NCI-H2227 (cell line): ENCODE data around the gene IER5L.

Source experiments
- DNase-seq: peaks from one replicate; lab custom pipeline; 2025; ENCODE audit not compliant: unreplicated experiment; lab: John Stamatoyannopoulos, UW

The IER5L gene

DNA sequence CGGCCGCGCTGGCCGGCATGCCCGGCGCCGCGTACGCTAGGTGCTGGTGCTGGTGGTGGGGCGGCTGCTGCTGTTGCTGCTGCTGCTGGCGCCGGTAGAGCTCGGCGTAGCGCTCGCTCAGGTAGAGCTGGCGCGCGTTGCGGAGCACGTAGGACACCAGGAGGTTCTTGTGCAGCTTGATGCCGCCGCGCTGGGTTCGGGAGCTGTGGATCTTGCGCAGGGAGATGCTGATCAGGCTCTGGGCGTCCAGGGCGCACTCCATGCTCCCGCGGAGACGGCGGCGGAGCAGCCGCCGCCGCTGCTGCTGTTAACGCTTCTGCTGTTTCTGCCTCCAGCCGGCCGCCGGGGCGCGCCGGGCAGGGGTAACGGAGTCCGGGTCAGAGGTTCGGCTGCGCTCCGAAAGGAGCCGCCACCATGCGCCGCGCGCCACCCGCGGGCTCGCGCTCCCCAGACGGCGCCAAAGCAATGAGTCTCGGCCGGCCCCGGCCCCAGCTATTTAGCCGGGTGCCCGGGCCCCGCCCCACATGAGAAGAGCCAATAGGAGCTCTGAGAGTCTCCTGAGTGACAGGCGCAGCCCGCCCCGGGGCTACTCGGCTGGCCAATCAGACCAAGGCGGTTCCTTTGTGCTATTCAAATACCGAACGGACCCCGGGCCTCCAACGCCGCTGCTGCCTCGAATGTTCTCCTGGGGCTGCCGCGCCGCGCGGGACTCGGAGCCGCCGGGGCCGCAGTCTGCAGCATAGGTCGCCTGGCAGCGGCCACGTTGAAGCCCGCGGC is at the start of gene IER5L:
Gene IER5L, minus strand, starts transcription at position 471 of the 777 bp plus-strand sequence. Its CDS starts 209 bp downstream, at position 262.
- peak; percentile 94 for DNase-seq

DNA sequence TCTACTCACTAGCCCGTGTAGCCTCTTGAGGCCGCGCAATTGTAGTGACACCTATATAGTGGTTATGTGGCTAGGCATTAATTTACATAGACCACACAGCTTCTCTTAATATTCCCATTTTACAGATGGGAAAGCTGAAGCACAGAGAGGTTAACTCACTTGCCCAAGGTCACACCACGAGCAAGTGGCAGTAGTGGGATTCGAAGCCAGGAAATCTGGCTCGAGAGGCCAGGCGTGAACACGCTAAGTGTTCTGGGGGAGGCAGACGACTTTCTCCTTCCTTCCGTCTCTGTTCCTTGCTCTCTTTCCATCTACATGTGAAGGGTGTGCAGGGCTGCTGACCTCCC is 49.8 kb upstream of the IER5L start:
- DNase-seq: no peak

DNA sequence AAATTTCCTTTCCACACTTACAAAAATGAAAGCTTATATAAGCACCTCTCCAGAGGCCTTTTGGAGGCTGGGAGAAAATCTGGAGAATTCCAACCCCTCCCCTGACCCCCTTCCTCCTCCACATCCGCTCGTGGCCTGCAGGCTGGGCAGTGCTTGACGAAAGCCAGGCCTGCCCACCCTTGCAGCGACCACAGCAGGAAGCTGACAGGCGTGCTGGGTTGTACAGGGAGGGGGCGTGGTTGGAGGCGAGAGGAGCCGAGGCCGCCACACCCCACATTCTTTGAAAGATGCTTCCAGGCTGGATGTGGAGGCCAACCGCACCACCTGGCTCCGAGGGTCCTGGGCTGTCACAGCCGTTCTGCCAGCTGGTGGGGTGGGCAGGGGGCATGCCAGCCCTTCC is 47.8 kb upstream of the IER5L start:
- peak; percentile 56 for DNase-seq

DNA sequence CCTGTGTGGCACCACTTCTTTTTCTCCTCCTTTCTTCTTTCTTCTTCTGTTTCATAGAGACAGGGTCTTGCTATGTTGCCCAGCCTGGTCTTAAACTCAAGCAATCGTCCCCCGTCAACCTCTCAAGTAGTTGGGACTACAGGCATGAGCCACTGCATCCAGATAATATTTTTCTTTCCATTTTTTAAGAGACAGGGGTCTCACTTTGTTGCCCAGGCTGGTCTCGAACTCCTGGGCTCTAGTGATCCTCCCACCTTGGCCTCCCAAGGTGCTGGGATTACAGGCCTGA is 47.4 kb upstream of the IER5L start:
- no peak for DNase-seq

GRCh38 chr9:129224618-129225489 is 46.8 kb upstream of the IER5L start:
- DNase-seq: no peak

DNA sequence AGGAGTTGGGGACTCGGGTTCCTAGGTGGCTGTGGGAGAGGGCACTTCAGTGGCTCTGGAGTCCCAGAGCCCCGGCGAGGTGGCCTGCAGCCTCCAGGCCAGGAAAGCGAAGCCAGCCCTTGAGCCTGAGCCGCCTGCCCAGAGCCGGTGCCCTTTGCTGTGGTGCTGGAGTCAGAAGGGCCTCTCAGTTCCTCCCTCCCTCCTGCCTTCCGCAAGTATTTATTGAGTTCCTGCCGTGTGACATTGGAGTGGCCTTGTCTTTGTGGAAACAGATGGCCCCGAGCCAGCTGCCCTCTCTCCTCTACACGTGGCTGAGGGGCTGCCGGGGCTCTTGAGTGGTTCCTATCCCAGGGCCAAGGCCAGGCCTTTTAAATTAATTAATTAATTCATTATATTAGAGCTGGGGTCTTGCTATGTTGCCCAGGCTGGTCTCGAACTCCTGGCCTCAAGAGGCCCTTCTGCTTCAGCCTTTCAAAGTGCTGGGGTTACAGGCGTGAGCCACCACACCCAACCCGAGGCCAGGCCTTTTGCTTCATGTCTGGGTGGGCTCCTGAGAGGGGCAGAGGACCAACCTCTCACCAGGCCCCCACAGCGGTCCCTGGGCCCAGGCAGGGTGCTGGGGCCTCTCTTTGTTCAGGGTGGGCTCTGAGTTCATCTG is 45.6 kb upstream of the IER5L start:
- DNase-seq: no peak

DNA sequence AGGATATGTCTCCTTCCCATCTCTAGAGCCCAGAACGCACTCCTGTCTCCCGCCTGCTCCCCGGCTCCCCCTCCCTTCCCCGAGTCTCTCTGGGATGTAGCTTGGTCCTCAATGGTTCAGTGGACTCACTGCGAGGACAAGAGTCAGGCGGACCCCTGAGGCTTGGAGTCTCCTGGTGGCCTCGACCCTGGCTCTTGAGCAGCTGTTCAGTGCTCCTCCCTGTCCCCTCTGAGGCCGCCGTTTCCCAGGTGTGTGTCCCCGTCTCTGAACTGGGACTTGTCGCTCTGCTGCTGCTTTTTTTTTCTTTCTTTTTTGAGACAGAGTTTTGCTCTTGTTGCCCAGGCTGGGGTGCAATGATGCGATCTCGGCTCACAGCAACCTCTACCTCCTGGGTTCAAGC is 44.8 kb upstream of the IER5L start:
- DNase-seq: no peak

GRCh38 chr9:129221979-129222635 is 44.0 kb upstream of the IER5L start:
- no peak for DNase-seq

DNA sequence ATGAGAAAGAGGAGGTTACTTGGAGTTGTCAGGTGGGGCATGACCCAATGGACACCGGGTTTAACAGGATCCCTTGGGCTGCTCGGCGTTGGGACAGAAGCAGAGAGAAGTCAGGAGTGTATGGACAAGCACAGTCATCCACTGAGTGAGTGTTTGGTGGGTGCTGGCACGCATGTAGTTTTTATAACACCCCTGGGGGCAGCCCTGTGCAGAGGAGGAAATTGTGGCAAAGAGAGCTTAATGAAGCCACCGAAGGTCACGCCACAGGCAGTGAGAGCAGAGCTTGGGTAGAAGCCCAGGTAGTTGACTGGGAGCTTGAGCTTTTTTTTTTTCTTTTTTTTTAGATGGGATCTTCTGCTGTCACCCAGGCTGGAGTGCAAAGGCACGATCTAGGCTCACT is 43.2 kb upstream of the IER5L start:
- no peak for DNase-seq

DNA sequence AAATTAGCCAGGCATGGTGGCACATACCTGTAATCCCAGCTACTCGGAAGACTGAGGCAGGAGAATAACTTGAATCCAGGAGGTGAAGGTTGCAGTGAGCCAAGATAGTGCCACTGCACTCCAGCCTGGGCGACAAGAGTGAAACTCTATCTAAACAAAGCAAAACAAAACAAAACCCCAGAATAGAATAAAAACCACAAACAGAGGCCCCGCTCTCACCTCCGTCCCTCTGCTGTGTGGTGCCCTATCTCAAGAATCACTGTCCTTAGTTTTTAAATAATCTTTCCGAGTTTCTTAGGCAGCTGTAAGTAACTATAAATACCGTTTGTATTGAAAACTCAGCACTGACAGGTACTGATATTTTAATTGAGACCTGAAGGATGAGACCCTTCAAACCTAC is 42.7 kb upstream of the IER5L start:
- no peak for DNase-seq

DNA sequence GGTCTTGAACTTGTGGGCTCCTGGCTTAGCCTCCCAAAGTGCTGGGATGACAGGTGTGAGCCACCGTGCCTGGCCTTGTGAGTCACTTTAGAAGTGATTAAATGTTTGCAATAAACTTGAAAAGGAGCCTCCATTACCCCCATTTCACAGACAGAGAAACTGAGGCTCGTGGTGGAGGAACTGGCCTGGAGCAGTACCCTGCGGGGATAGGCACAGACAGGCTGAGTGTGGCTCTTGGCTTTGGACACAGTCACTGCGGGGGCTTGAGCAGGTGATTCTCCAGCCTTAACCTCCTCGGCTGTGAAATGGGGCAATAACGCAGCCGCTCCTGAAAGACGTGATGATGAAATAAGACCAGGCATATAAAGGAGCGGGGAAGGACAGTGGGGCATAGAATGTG is 40.9 kb upstream of the IER5L start:
- no peak for DNase-seq

- no peak for DNase-seq
Observed at GRCh38 chr9:129218272-129218625, 40.2 kb upstream of the IER5L start.

DNA sequence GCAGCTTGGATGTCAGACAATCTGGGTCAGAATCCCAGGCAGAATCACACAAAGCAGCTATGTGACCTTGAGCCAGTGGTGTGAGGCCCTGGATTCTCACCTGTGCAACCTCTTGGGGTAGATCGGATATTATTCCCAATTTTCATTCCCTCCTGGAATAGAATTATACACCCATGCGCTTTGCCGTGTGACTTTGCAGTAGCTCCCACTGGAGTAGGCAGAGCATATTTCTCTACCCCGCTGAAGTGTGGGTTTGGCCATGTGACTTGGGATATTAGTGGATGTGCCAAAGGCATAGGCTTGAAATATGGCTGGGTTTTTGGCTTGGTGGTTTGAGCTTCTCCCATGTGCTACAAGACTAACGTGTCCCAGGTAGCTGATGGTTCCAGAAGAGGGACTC is 35.5 kb upstream of the IER5L start:
- DNase-seq: no peak

DNA sequence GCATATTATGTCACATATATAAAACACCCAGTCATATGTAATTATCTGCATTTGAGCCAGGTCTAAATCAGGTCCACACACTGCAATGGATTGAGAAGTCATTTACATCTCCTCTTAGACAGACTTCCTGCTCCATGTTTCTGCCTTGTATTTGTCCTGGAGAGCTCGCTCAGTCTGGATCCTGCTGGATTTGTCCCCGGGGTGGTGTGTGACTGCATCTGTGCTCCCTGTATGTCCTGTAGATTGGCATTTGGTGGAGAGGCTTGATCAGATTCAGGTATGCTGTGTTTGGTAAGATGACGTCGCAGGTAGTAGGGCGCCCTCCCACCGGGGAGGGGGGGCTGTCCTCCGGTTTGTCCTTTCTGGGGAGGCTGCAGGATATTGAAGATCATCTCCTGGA is 33.6 kb upstream of the IER5L start:
- DNase-seq: no peak

DNA sequence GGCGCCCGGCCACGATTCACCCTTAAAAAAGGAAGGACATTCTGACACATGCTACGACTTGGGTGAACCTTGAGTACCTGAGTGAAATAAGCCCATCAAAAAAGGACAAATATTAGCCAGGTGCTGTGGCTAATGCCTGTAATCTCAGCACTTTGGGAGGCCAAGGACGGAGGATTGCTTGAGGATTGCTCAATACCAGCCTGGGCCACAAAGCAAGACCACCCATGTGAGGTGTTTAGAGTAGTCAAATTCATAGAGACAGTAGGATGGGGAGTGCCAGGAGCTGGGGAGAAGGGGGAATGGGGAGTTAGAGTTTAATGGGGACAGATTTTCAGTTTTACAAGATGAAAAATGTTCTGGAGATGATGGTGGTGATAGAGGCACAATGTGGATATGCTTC is 32.1 kb upstream of the IER5L start:
- no peak for DNase-seq

DNA sequence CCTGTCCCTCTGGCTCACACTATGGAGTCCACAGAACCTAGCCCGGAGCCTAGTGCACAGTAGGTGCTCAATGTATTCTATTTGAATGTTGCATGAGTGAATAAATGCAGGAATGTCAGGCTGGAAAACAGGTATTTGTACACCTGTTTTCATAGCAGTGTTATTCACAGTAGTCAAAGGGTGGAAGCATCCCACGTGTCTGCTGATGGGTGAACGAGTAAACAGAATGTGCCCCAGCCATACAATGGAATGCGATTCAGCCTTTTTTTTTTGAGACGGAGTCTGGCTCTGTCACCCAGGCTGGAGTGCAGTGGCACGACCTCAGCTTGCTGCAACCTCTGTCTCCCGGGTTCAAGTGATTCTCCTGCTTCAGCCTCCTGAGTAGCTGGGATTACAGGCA is 31.5 kb upstream of the IER5L start:
- no peak for DNase-seq

- no peak for DNase-seq
Observed at GRCh38 chr9:129209109-129209508, 31.0 kb upstream of the IER5L start.

DNA sequence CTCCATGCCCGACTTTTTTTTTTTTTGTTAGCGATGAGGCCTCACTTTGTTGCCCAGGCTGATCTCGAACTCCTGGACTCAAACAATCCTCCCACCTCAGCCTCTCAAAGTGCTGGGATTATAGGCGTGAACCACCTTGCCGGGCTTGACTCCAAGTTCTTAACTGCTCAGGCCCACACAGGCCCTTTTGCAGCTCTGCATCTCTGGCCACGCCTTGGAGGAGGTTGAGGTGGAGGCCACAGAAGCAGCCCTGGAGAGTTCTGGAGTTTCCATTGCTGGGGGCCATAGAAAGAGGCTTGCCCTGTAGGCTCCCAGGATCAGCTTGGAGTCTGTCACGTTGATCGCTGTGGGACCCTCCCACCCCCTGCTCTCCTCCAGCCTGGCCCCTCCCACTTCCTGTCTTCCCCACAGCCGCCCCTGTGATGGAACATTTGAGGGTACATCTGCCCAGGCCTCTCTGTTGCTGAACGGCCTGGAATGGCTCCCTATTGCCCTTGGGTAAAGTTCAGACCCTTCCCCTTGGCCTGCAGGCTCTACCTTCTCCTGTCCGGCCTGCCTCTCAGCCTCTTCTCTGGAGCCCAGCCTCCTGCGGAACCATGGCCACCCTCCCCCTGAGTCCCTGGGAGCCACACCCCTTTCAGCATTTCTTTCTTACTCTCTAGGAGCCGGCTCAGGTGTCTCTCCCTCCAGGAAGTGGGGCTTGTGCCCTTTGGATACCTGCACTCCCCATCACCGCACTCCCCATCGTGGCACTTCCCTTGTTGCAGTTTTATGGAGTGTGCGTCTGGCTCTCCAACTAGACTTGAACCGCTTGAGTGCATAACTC is 30.4 kb upstream of the IER5L start:
- no peak for DNase-seq

- no peak for DNase-seq
Observed at GRCh38 chr9:129206905-129207304, 28.8 kb upstream of the IER5L start.

DNA sequence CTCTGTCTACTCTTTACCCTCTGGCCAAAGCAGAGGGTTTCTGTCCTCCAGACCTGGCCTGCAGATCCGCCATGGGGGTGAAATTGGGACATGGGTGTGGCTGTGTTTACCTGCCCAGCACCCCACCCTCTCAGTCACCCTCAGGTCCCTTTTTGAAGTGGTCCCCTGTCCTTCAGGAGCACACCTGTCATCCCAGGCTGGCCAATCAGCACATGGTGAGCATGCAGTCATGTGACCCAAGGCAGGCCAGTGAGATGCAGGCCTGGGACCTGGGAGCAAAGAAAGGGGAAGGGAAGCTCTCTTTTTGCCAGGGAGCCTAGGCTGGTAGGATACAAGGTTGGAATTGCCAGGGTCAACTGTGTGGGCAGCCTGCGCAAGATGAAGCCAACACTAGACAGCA is 28.3 kb upstream of the IER5L start:
- no peak for DNase-seq

GRCh38 chr9:129204840-129205239 is 26.8 kb upstream of the IER5L start:
- DNase-seq: no peak
